Tibial nerve (tissue), 4 donors: ENCODE measurements around the gene ZNF14.

ENCODE experiments used
- CTCF ChIP-seq, 5 experiments: fragments of 200-600 bp in 3 of 5; fragments of 450-650 bp in 2 of 5; sonication (generic) in 3 of 5; IDR thresholded peaks; one replicate each; pipeline ENCODE4 v1.5.1; 2016 to 2019; ENCODE audit warnings: antibody characterized with exemption in 5 of 5, mild to moderate bottlenecking in 3 of 5, moderate library complexity in 2 of 5
- EP300 ChIP-seq, 2 donors: sonication (generic); formaldehyde crosslinking; IDR thresholded peaks; one replicate each; pipeline ENCODE4 v1.6.1; 2017; ENCODE audit warnings: antibody characterized with exemption in 2 of 2, mild to moderate bottlenecking in 1 of 2
- POLR2A ChIP-seq, 2 donors: fragments of 450-650 bp; IDR thresholded peaks; one replicate each; pipeline ENCODE4 v1.6.1; 2017; ENCODE audit warnings: antibody characterized with exemption in 2 of 2, mild to moderate bottlenecking in 2 of 2, moderate library complexity in 2 of 2

- TF ChIP-seq CTCF (IDR thresholded peaks at IDR 0.05) (no peak), POLR2A (IDR thresholded peaks at IDR 0.05) (no peak), EP300 (IDR thresholded peaks at IDR 0.05) (no peak)
These were observed 4.8 kb upstream of the ZNF14 start for GRCh38 chr19:19737559-19738332.
